C4-2B (cell line): Measurements from ENCODE around the gene TBC1D12.

Source experiments
- CTCF ChIP-seq: fragments of 450-650 bp; conservative IDR thresholded peaks from 2 replicates; pipeline ENCODE4 v1.5.1; 2017; ENCODE audit warnings: mild to moderate bottlenecking
- ZFX ChIP-seq: fragments of 450-650 bp; IDR thresholded peaks from 2 replicates; pipeline ENCODE4 v1.6.1; 2017

DNA sequence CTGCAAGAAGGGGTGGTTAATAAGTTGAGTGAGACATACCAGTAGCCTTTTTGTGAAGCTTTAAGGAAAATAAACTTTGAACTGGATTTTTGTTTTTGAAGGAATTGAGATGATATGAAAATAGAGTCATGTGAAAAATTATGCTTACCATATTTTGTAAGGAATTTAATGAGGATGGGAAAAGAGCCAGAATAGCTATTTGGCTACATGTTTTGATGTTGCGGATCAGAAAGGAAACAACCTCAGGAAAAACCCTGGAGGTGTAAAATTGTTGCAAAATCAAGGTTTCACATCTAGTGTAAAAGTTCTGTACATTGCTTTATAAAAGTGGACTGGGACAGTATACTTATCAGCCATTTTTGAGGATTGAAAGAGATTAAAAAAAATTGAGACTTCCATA lies 15.0 kb downstream of the TBC1D12 start:
- no peak for TF ChIP-seq CTCF
- TF ChIP-seq ZFX: no peak
